Loucy (cell line): ENCODE data around the gene HOXD8.

Experiments
- H2AFZ ChIP-seq: fragments of 200-600 bp; sonication (generic); 2 replicates; pipeline ENCODE4 v1.6.0; 2016; ENCODE audit warnings: antibody characterized with exemption, mild to moderate bottlenecking, low read length, moderate library complexity
- H3F3A ChIP-seq: fragments of 200-600 bp; 2 replicates; pipeline ENCODE4 v1.6.0; 2016; ENCODE audit warnings: antibody characterized with exemption, low read depth, mild to moderate bottlenecking
- H3K27me3 ChIP-seq: fragments of 200-600 bp; sonication (generic); 2 replicates; pipeline ENCODE4 v1.6.1; 2014; ENCODE audit warnings: low read length, mild to moderate bottlenecking; ENCODE audit not compliant: insufficient read depth, poor library complexity, severe bottlenecking
- H3K36me3 ChIP-seq: fragments of 200-600 bp; sonication (generic); 2 replicates; pipeline ENCODE4 v1.6.1; 2016; ENCODE audit warnings: low read length; ENCODE audit not compliant: insufficient read depth
- H3K4me1 ChIP-seq: fragments of 200-600 bp; sonication (generic); 2 replicates; pipeline ENCODE4 v1.5.1; 2014; ENCODE audit warnings: low read length, mild to moderate bottlenecking; ENCODE audit not compliant: insufficient read depth, poor library complexity, severe bottlenecking
- H3K4me2 ChIP-seq: fragments of 200-600 bp; sonication (generic); 2 replicates; pipeline ENCODE4 v1.6.0; 2014; ENCODE audit warnings: antibody characterized with exemption, low read length, low read depth, mild to moderate bottlenecking; ENCODE audit not compliant: poor library complexity, severe bottlenecking
- H3K4me3 ChIP-seq: fragments of 200-600 bp; sonication (generic); 2 replicates; pipeline ENCODE4 v1.5.1; 2014; ENCODE audit warnings: low read length, mild to moderate bottlenecking, mixed read lengths; ENCODE audit not compliant: poor library complexity, severe bottlenecking
- H3K79me2 ChIP-seq: fragments of 200-600 bp; sonication (generic); 2 replicates; pipeline ENCODE4 v1.6.1; 2014; ENCODE audit warnings: low read length; ENCODE audit not compliant: insufficient read depth
- H3K9ac ChIP-seq: fragments of 200-600 bp; sonication (generic); 2 replicates; pipeline ENCODE4 v1.6.0; 2014; ENCODE audit warnings: mild to moderate bottlenecking, low read depth, low read length, moderate library complexity; ENCODE audit not compliant: poor library complexity, severe bottlenecking
- H3K9me2 ChIP-seq: fragments of 200-600 bp; sonication (generic); replicated peaks from 2 replicates; pipeline ENCODE4 v1.6.1; 2016; ENCODE audit warnings: low read depth, low read length, mixed read lengths
- H3K9me3 ChIP-seq: fragments of 200-600 bp; sonication (generic); 2 replicates; pipeline ENCODE4 v1.6.1; 2014; ENCODE audit warnings: mild to moderate bottlenecking, antibody characterized with exemption, low read length, low read depth; ENCODE audit not compliant: insufficient read depth
- H4K20me1 ChIP-seq: fragments of 200-600 bp; sonication (generic); 2 replicates; pipeline ENCODE4 v1.6.0; 2014; ENCODE audit warnings: antibody characterized with exemption, low read length, mild to moderate bottlenecking; ENCODE audit not compliant: insufficient read depth, poor library complexity, severe bottlenecking
- EZH2phosphoT487 ChIP-seq: fragments of 200-600 bp; IDR thresholded peaks from 2 replicates; pipeline ENCODE4 v1.6.1; 2018; ENCODE audit warnings: antibody characterized with exemption, mild to moderate bottlenecking, moderate library complexity, borderline replicate concordance
- TF ChIP-seq, protein P1 (sequence below): fragments of 200-600 bp; sonication (generic); conservative IDR thresholded peaks from 2 replicates; pipeline ENCODE4 v1.5.1; 2014; ENCODE audit warnings: mild to moderate bottlenecking, antibody characterized with exemption, low read length

The HOXD8 gene

GRCh38 chr2:176132205-176133171 lies 3.0 kb downstream of the HOXD8 start:
- Histone ChIP-seq H3F3A (no peaks in the 10 kb centered on the region), H3K4me3 (no peak overlapping the region), H3K4me1 (peaks cover 4% of the 10 kb centered on the region), H3K36me3 (no peaks in the 10 kb centered on the region), H3K79me2 (no peaks in the 10 kb centered on the region), H3K27me3 (no peaks in the 10 kb centered on the region), H3K9me2 (no peaks in the 10 kb centered on the region), H3K4me2 (no peak overlapping the region), H4K20me1 (no peaks in the 10 kb centered on the region), H3K9me3 (no peaks in the 10 kb centered on the region), H2AFZ (no peak overlapping the region), H3K9ac (no peak overlapping the region)
- TF ChIP-seq, protein P1, sequence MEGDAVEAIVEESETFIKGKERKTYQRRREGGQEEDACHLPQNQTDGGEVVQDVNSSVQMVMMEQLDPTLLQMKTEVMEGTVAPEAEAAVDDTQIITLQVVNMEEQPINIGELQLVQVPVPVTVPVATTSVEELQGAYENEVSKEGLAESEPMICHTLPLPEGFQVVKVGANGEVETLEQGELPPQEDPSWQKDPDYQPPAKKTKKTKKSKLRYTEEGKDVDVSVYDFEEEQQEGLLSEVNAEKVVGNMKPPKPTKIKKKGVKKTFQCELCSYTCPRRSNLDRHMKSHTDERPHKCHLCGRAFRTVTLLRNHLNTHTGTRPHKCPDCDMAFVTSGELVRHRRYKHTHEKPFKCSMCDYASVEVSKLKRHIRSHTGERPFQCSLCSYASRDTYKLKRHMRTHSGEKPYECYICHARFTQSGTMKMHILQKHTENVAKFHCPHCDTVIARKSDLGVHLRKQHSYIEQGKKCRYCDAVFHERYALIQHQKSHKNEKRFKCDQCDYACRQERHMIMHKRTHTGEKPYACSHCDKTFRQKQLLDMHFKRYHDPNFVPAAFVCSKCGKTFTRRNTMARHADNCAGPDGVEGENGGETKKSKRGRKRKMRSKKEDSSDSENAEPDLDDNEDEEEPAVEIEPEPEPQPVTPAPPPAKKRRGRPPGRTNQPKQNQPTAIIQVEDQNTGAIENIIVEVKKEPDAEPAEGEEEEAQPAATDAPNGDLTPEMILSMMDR: no peak

DNA sequence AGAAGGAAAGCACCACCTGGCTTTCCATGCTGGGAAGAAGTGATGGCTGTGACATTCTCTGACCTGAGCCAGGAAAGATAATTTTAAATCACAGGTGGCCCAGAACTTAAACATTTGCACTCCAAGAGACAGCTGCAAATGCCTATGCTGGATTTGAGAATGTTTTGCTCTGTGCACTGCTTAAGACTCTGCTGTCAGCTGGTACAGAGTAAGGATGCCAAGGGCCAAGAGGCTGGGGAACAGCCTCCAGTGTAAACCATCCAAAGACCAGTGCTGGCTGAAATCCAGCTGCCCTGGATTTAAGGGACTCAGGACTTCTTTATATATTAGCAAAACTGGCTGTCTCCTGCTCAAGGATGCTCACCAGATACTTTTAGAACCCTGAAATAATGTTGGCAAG lies 3.9 kb downstream of the HOXD8 start:
- no peaks in the 10 kb centered on the region for H3K36me3 ChIP-seq
- no peak overlapping the region for H2AFZ ChIP-seq
- H3K9me2 ChIP-seq: no peaks in the 10 kb centered on the region
- no peak overlapping the region for H3K4me3 ChIP-seq
- no peak overlapping the region for H3K9ac ChIP-seq
- no peaks in the 10 kb centered on the region for H3K9me3 ChIP-seq
- H3K79me2 ChIP-seq: no peaks in the 10 kb centered on the region
- H3K4me2 ChIP-seq: no peak overlapping the region
- no peak for TF ChIP-seq EZH2phosphoT487
- TF ChIP-seq, protein P1: no peak
- no peaks in the 10 kb centered on the region for H4K20me1 ChIP-seq
- H3K27me3 ChIP-seq: no peaks in the 10 kb centered on the region
- no peaks in the 10 kb centered on the region for H3F3A ChIP-seq
- H3K4me1 ChIP-seq: peaks cover 4% of the 10 kb centered on the region

- Histone ChIP-seq H3K9ac (no peak overlapping the region), H3K79me2 (no peaks in the 10 kb centered on the region), H3K9me3 (no peaks in the 10 kb centered on the region), H3K9me2 (no peaks in the 10 kb centered on the region), H3F3A (no peaks in the 10 kb centered on the region), H4K20me1 (no peaks in the 10 kb centered on the region), H3K4me3 (no peak overlapping the region), H3K4me1 (peaks cover 4% of the 10 kb centered on the region), H2AFZ (no peak overlapping the region), H3K36me3 (no peaks in the 10 kb centered on the region), H3K27me3 (no peaks in the 10 kb centered on the region), H3K4me2 (no peak overlapping the region)
- TF ChIP-seq EZH2phosphoT487: no peak
- TF ChIP-seq, protein P1: no peak
Measured at GRCh38 chr2:176134035-176134434, 4.5 kb downstream of the HOXD8 start.
